ENCODE data around the gene ESAM. TPM values are rescaled to one million over a fixed set of nuclear protein-coding genes. Genes with fewer than 3 reads are reported as not detected.
A peak's percentile ranks its signal among the peaks of the same experiment; 100 is the strongest.

ESAM gene
- total and polyA plus RNA-seq, 2 of the 8 experiments (the other 6 are each of a cell fraction or from before 2014, with no cell fraction given) = 0.09 TPM; not detected in 1

GRCh38 chr11:124798991-124799347 lies 36.9 kb upstream of the ESAM start:
- TF ChIP-seq BRCA1 (IDR thresholded peaks at IDR 0.05; ENCODE audit: low read depth, low read length) (no peak), HDAC6 (IDR thresholded peaks at IDR 0.05; ENCODE audit: low read depth, low read length) (no peak), POLR2AphosphoS5 (IDR thresholded peaks at IDR 0.05; ENCODE audit: low read depth, low read length) (peak; percentile 39; the same call in 1 of the 2 replicates), KDM5A (IDR thresholded peaks at IDR 0.05; ENCODE audit: low read length) (0 out of 2 replicates have a peak, but pooled peaks have one; percentile 22)
- no peak overlapping the region for H2BK15ac ChIP-seq (ENCODE audit: low read length)
- no peak overlapping the region for H2AFZ ChIP-seq (ENCODE audit: low read length)
- H2BK12ac ChIP-seq (ENCODE audit: low read depth, low read length) = peak overlapping the region; percentile 93; the same call in 1 of the 2 replicates
- H2AK5ac ChIP-seq (ENCODE audit: low read depth, low read length) = 0 out of 2 replicates have a peak overlapping the region, but pooled peaks have one; percentile 57
- no peak for FAIRE-seq
- no peak overlapping the region for H3K14ac ChIP-seq (ENCODE audit: insufficient read length)
- H3K4me1 ChIP-seq (replicated peaks in 1 of 4; ENCODE audit: control insufficient read depth in 3 of 4, insufficient read depth in 4 of 4, low read length in 3 of 4) = peaks cover 0 to 12% (median under 1%) of the 10 kb centered on the region in 4 experiments; a peak in 3 of 7 replicates
- no peak overlapping the region for H4K5ac ChIP-seq (ENCODE audit: insufficient read length, low read depth, low read length)
- CTCF ChIA-PET (ENCODE audit: partially characterized antibody) = interaction anchor here (0.8 to 7.6 kb wide), 19 partner anchors 11 to 383 kb away, joined by 3 to 108 read pairs (median 5); no protein-coding TSS in a partner anchor
- H3K23me2 ChIP-seq (ENCODE audit: low read depth, low read length) = peaks cover 3% of the 10 kb centered on the region; the same call in 1 of the 2 replicates
- peak overlapping the region; percentile 59 to 98 (median 87) for H3K9ac ChIP-seq (replicated peaks in 1 of 4; ENCODE audit: extremely low read depth in 1 of 4, low read depth in 3 of 4, low read length in 3 of 4)
- peaks cover 18 to 59% of the 10 kb centered on the region in 2 experiments for H3K79me2 ChIP-seq (ENCODE audit: control insufficient read depth in 1 of 2, insufficient read depth in 2 of 2, low read length in 2 of 2)
- H3K18ac ChIP-seq (ENCODE audit: extremely low read depth, low read length) = peak overlapping the region; percentile 80; the same call in 1 of the 2 replicates
- POLR2A ChIA-PET (ENCODE audit: partially characterized antibody) = interaction anchor here (0.6 to 3.7 kb wide), 13 partner anchors 9 to 369 kb away, joined by 3 to 26 read pairs (median 4); partner anchors contain the start of genes ESAM, SIAE and SPA17
- H3K27ac ChIP-seq (ENCODE audit: low read depth, low read length) = peak overlapping the region; percentile 96; the same call in 1 of the 2 replicates
- WGBS, 2 experiments (ENCODE audit: extremely low coverage in 1 of 2, insufficient coverage in 1 of 2, insufficient read length in 1 of 2, insufficient replicate concordance in 2 of 2, low coverage in 1 of 2, low lambda C conversion rate in 2 of 2, missing lambda C conversion rate in 1 of 2) = 11% methylated on average over 8 of the region's 8 CpGs; no CpG with 5 or more reads in 1 of the 2 experiments
- no peaks in the 10 kb centered on the region for H3K27me3 ChIP-seq (replicated peaks in 1 of 4; ENCODE audit: control insufficient read depth in 3 of 4, extremely low read depth in 1 of 4, insufficient read depth in 3 of 4, low read length in 3 of 4)
- peak overlapping the region; percentile 89 to 97 for H3K4me2 ChIP-seq (ENCODE audit: insufficient read depth in 1 of 2, low read depth in 2 of 2, low read length in 2 of 2)
- peaks cover 3 to 12% of the 10 kb centered on the region in 2 experiments for H4K20me1 ChIP-seq (replicated peaks in 1 of 2; ENCODE audit: control insufficient read depth in 1 of 2, insufficient read depth in 2 of 2, low read length in 2 of 2)
- peaks cover 3% of the 10 kb centered on the region for H3K79me1 ChIP-seq (ENCODE audit: low read depth, low read length)
- no peak overlapping the region for H2BK120ac ChIP-seq (replicated peaks; ENCODE audit: low read depth, low read length)
- no peak overlapping the region for H3K4ac ChIP-seq (replicated peaks; ENCODE audit: insufficient read length, low read depth, low read length)
- no peak overlapping the region for H3K56ac ChIP-seq (replicated peaks; ENCODE audit: insufficient read length, low read depth, low read length)
- no peak for DNase-seq (ENCODE audit: low read depth in 1 of 2, low spot score in 2 of 2)
- H3K9me3 ChIP-seq (ENCODE audit: insufficient read depth in 2 of 2, low read depth in 1 of 2, low read length in 1 of 2) = no peaks in the 10 kb centered on the region
- H2BK20ac ChIP-seq (ENCODE audit: low read length) = no peak overlapping the region
- H3K4me3 ChIP-seq (ENCODE audit: extremely low read depth in 1 of 4, insufficient read depth in 2 of 4, low read depth in 3 of 4, low read length in 4 of 4) = peak overlapping the region; percentile 70 to 86 (median 74)
- no peak overlapping the region for H4K91ac ChIP-seq (replicated peaks; ENCODE audit: insufficient read length, low read length)
- peak overlapping the region; percentile 99; the same call in 1 of the 2 replicates for H4K8ac ChIP-seq (ENCODE audit: extremely low read depth, insufficient read depth, low read length)
- H2BK5ac ChIP-seq (ENCODE audit: low read depth, low read length) = no peak overlapping the region
- no peaks in the 10 kb centered on the region for H3K36me3 ChIP-seq (ENCODE audit: control insufficient read depth in 2 of 4, insufficient read depth in 4 of 4, low read length in 3 of 4)
- H3K23ac ChIP-seq (ENCODE audit: insufficient read length) = no peak overlapping the region
